Adipocyte (in vitro differentiated cells): Measurements from ENCODE around the gene COPE.
A peak's percentile ranks its signal among the peaks of the same experiment; 100 is the strongest.

Source experiments
- DNase-seq: peaks from one replicate; pipeline ENCODE4 v3.0.0-alpha.2; 2015; ENCODE audit warnings: low read depth
- H3K27me3 ChIP-seq: replicated peaks from 2 replicates; pipeline ENCODE4 v1.7.0; 2013; ENCODE audit warnings: mild to moderate bottlenecking, low read length, moderate library complexity; ENCODE audit not compliant: control insufficient read depth, insufficient read depth
- H3K36me3 ChIP-seq: 2 replicates; pipeline ENCODE4 v1.7.0; 2013; ENCODE audit warnings: low read length, mild to moderate bottlenecking, moderate library complexity; ENCODE audit not compliant: control insufficient read depth, insufficient read depth, severe bottlenecking
- H3K4me1 ChIP-seq: 2 replicates; pipeline ENCODE4 v1.7.0; 2013; ENCODE audit warnings: mild to moderate bottlenecking, low read length, moderate library complexity; ENCODE audit not compliant: control insufficient read depth, insufficient read depth
- H3K4me3 ChIP-seq: 2 replicates; pipeline ENCODE4 v1.7.0; 2013; ENCODE audit warnings: mild to moderate bottlenecking, low read length, moderate library complexity
- H3K9ac ChIP-seq: 2 replicates; pipeline ENCODE4 v1.7.0; 2013; ENCODE audit warnings: mild to moderate bottlenecking, low read length, moderate library complexity
- H3K9me3 ChIP-seq: 2 replicates; pipeline ENCODE4 v1.7.0; 2013; ENCODE audit warnings: mild to moderate bottlenecking, low read length, moderate library complexity; ENCODE audit not compliant: control insufficient read depth

Gene COPE

GRCh38 chr19:18939922-18940768 is 21.0 kb upstream of the COPE start:
- peak; percentile 78 for DNase-seq
- H3K4me1 ChIP-seq = peaks cover 9% of the 10 kb centered on the region
- no peaks in the 10 kb centered on the region for H3K27me3 ChIP-seq
- H3K9ac ChIP-seq = peak overlapping the region; percentile 91
- H3K9me3 ChIP-seq = no peaks in the 10 kb centered on the region
- peak overlapping the region; percentile 92 for H3K4me3 ChIP-seq
- H3K36me3 ChIP-seq = peaks cover 13% of the 10 kb centered on the region

- H3K9ac ChIP-seq = peak overlapping the region; percentile 91
- peak overlapping the region; percentile 92 for H3K4me3 ChIP-seq
- H3K4me1 ChIP-seq = peaks cover 9% of the 10 kb centered on the region
- H3K36me3 ChIP-seq = peaks cover 20% of the 10 kb centered on the region
- no peak for DNase-seq
- no peaks in the 10 kb centered on the region for H3K9me3 ChIP-seq
- H3K27me3 ChIP-seq = no peaks in the 10 kb centered on the region
These were observed 20.0 kb upstream of the COPE start for GRCh38 chr19:18939163-18939562.

GRCh38 chr19:18933297-18933696 is 14.1 kb upstream of the COPE start:
- Histone ChIP-seq H3K9ac (no peak overlapping the region), H3K9me3 (no peaks in the 10 kb centered on the region), H3K36me3 (peaks cover 41% of the 10 kb centered on the region), H3K4me1 (no peaks in the 10 kb centered on the region), H3K4me3 (no peak overlapping the region), H3K27me3 (no peaks in the 10 kb centered on the region)
- no peak for DNase-seq

- Histone ChIP-seq H3K4me1 (no peaks in the 10 kb centered on the region), H3K36me3 (peaks cover 44% of the 10 kb centered on the region)
- peak; percentile 64 for DNase-seq
These were observed 13.1 kb upstream of the COPE start for GRCh38 chr19:18932216-18932841.

GRCh38 chr19:18931316-18932162 is 12.4 kb upstream of the COPE start:
- no peak for DNase-seq
- Histone ChIP-seq H3K9ac (no peak overlapping the region), H3K36me3 (peaks cover 50% of the 10 kb centered on the region), H3K9me3 (no peaks in the 10 kb centered on the region), H3K4me1 (no peaks in the 10 kb centered on the region), H3K4me3 (no peak overlapping the region), H3K27me3 (no peaks in the 10 kb centered on the region)

More at GRCh38 chr19:18932216-18932841, 13.1 kb upstream of the COPE start:
- no peaks in the 10 kb centered on the region for H3K27me3 ChIP-seq
- H3K9ac ChIP-seq = no peak overlapping the region
- no peaks in the 10 kb centered on the region for H3K9me3 ChIP-seq
- H3K4me3 ChIP-seq = no peak overlapping the region

GRCh38 chr19:18929311-18929710 is 10.1 kb upstream of the COPE start:
- H3K9ac ChIP-seq = no peak overlapping the region
- H3K4me3 ChIP-seq = no peak overlapping the region
- no peaks in the 10 kb centered on the region for H3K27me3 ChIP-seq
- H3K36me3 ChIP-seq = peaks cover 62% of the 10 kb centered on the region
- no peak for DNase-seq
- H3K9me3 ChIP-seq = no peaks in the 10 kb centered on the region
- no peaks in the 10 kb centered on the region for H3K4me1 ChIP-seq

- Histone ChIP-seq H3K9me3 (no peaks in the 10 kb centered on the region), H3K27me3 (no peaks in the 10 kb centered on the region), H3K4me1 (no peaks in the 10 kb centered on the region), H3K4me3 (no peak overlapping the region), H3K36me3 (peaks cover 67% of the 10 kb centered on the region), H3K9ac (no peak overlapping the region)
- DNase-seq = no peak
These were observed 9.0 kb upstream of the COPE start for GRCh38 chr19:18928018-18928805.

- H3K36me3 ChIP-seq = peaks cover 72% of the 10 kb centered on the region
- H3K27me3 ChIP-seq = no peaks in the 10 kb centered on the region
- DNase-seq = no peak
- peaks cover 12% of the 10 kb centered on the region for H3K4me1 ChIP-seq
- no peaks in the 10 kb centered on the region for H3K9me3 ChIP-seq
- no peak overlapping the region for H3K4me3 ChIP-seq
- H3K9ac ChIP-seq = no peak overlapping the region
These were observed 5.6 kb upstream of the COPE start for GRCh38 chr19:18924684-18925213.

GRCh38 chr19:18922228-18922985 is 3.2 kb upstream of the COPE start:
- DNase-seq = no peak
- Histone ChIP-seq H3K36me3 (peaks cover 57% of the 10 kb centered on the region), H3K9me3 (no peaks in the 10 kb centered on the region), H3K4me1 (peaks cover 20% of the 10 kb centered on the region), H3K27me3 (no peaks in the 10 kb centered on the region), H3K4me3 (no peak overlapping the region), H3K9ac (no peak overlapping the region)

GRCh38 chr19:18921593-18921992 is 2.4 kb upstream of the COPE start:
- Histone ChIP-seq H3K4me1 (peaks cover 20% of the 10 kb centered on the region), H3K27me3 (no peaks in the 10 kb centered on the region), H3K9ac (no peak overlapping the region), H3K9me3 (no peaks in the 10 kb centered on the region), H3K4me3 (no peak overlapping the region), H3K36me3 (peaks cover 50% of the 10 kb centered on the region)
- no peak for DNase-seq
